OCI-LY7 (cell line): ENCODE data around the gene PADI6. TPM values are rescaled to one million over a fixed set of nuclear protein-coding genes. Genes with fewer than 3 reads are reported as not detected.

ENCODE experiments used
- BruUV-seq: library from RNA; stranded (reverse); fragments of 400-500 nt; replicated peaks from 2 replicates; lab custom pipeline; 2021; lab: Mats Ljungman, UMichigan
- CTCF ChIA-PET: fragments of 300-600 bp; sonication (Branson Sonifier 250); formaldehyde crosslinking; loops from one replicate; lab custom pipeline; 2022; ENCODE audit warnings: antibody characterized with exemption; ENCODE audit not compliant: unreplicated experiment; lab: Charles Lee
- POLR2A ChIA-PET: fragments of 300-600 bp; sonication (Branson Sonifier 250); formaldehyde crosslinking; loops from one replicate; lab custom pipeline; 2022; ENCODE audit warnings: antibody characterized with exemption; lab: Charles Lee
- DNase-seq: peaks from one replicate; pipeline ENCODE4 v3.0.0-alpha.2; 2015; ENCODE audit warnings: low spot score
- H2AFZ ChIP-seq: fragments of 200-600 bp; sonication (generic), shearing (Covaris generic); 2 replicates; pipeline ENCODE4 v1.6.1; 2014; ENCODE audit warnings: mild to moderate bottlenecking, antibody characterized with exemption, low read length, moderate library complexity
- H3K27ac ChIP-seq: fragments of 200-600 bp; sonication (generic); 2 replicates; pipeline ENCODE4 v1.5.1; 2014; ENCODE audit warnings: mixed run types, low read depth, mild to moderate bottlenecking, moderate library complexity, low read length, inconsistent platforms; ENCODE audit not compliant: poor library complexity, severe bottlenecking
- H3K36me3 ChIP-seq: fragments of 200-600 bp; sonication (generic); 2 replicates; pipeline ENCODE4 v1.6.1; 2014; ENCODE audit warnings: mild to moderate bottlenecking, antibody characterized with exemption, low read length, moderate library complexity, mixed read lengths; ENCODE audit not compliant: insufficient read depth
- H3K4me1 ChIP-seq: fragments of 200-600 bp; sonication (generic); 2 replicates; pipeline ENCODE4 v1.5.1; 2014; ENCODE audit warnings: mild to moderate bottlenecking, low read length; ENCODE audit not compliant: insufficient read depth, poor library complexity, severe bottlenecking
- H3K4me2 ChIP-seq: fragments of 200-600 bp; sonication (generic); 2 replicates; pipeline ENCODE4 v1.6.1; 2014; ENCODE audit warnings: mild to moderate bottlenecking, low read length
- H3K4me3 ChIP-seq: fragments of 200-600 bp; sonication (generic); 2 replicates; pipeline ENCODE4 v1.5.1; 2014; ENCODE audit warnings: mild to moderate bottlenecking, low read depth, low read length; ENCODE audit not compliant: poor library complexity, severe bottlenecking
- H3K79me2 ChIP-seq: fragments of 200-600 bp; sonication (generic); 2 replicates; pipeline ENCODE4 v1.6.1; 2016; ENCODE audit warnings: low read depth, mild to moderate bottlenecking, low read length, moderate library complexity, mixed read lengths; ENCODE audit not compliant: insufficient read depth
- H3K9me2 ChIP-seq: fragments of 200-600 bp; sonication (generic); 2 replicates; pipeline ENCODE4 v1.6.1; 2016; ENCODE audit warnings: mild to moderate bottlenecking, low read length, mixed read lengths; ENCODE audit not compliant: insufficient read depth
- H3K9me3 ChIP-seq: fragments of 200-600 bp; sonication (generic); 2 replicates; pipeline ENCODE4 v1.6.1; 2014; ENCODE audit warnings: mild to moderate bottlenecking, mixed run types, low read length, mixed read lengths
- H4K20me1 ChIP-seq: fragments of 200-600 bp; sonication (generic); 2 replicates; pipeline ENCODE4 v1.6.1; 2014; ENCODE audit warnings: mild to moderate bottlenecking, antibody characterized with exemption, low read length, moderate library complexity, mixed read lengths; ENCODE audit not compliant: insufficient read depth
- EZH2phosphoT487 ChIP-seq: fragments of 200-600 bp; sonication (generic); IDR thresholded peaks from 2 replicates; pipeline ENCODE4 v1.6.1; 2018; ENCODE audit warnings: low read depth, borderline replicate concordance, mild to moderate bottlenecking, mixed run types, antibody characterized with exemption, low read length, moderate library complexity, mixed read lengths
- intact Hi-C: fragments of 100-400 bp; cut with micrococcal nuclease; formaldehyde crosslinking; loops from one replicate; pipeline ENCODE4 v1.10.0; 2022; ENCODE audit not compliant: unreplicated experiment
- total RNA-seq, 2 experiments: library from RNA; depleted of rRNA in 1 of 2; stranded (reverse); fragments of >200 nt in 1 of 2; shearing (Covaris generic) in 1 of 2; gene quantifications; 2 replicates each; pipeline ENCODE4 v1.2.3, GENCODE V29; 2014 to 2022
- TF ChIP-seq, protein P1 (sequence below): fragments of 200-600 bp; sonication (generic); conservative IDR thresholded peaks from 2 replicates; pipeline ENCODE4 v1.5.1; 2014; ENCODE audit warnings: mild to moderate bottlenecking, antibody characterized with exemption, low read length, moderate library complexity, mixed read lengths

PADI6 gene
- total RNA-seq, 2 experiments from 2014 or later: not detected

DNA sequence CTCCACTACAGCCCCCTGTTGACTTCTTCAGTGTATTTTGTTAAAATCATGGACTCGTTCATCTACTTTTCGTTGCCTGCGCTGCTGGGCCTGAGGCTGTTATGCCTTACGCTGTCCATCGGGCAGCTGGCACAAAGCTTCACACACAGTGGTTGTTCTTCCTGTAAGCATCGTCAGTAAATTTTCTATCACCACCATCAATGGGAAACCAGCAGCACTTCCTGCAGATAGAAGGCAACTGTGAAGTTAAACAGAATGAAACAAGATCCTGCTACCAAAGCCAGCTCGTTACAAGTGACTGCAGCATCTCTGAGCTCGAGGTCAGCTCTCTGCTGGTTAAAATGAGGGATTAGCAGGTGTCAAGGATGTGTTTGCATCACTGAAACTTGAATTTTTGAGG is 21.9 kb upstream of the PADI6 start:
- H3K27ac ChIP-seq: no peak overlapping the region
- no TSS peak for BruUV-seq

DNA sequence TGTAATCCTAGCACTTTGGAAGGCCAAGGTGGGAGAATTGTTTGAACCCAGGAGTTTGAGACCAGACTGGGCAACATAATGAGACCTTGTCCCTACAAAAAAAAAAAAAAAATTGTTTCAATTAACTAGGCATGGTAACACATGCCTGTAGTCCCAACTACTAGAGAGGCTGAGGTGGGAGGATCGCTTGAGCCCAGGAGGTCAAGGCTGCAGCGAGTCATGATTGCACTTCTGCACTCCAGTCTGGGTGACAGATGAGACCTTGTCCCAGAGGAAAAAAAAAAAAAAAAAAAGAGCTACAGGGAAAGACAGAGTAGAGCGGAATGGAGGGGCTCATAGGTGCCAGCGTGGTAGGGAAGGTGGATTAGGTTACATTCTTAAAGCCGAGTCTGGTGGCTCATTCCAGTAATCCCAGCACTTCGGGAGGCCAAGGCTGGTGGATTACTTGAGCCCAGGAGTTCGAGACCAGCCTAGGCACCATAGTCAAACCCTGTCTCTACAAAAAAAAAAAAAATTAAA is 21.0 kb upstream of the PADI6 start:
- CTCF ChIA-PET: no interaction called here
- POLR2A ChIA-PET: no interaction called here
- no peak overlapping the region for H3K27ac ChIP-seq
- H3K4me3 ChIP-seq: no peak overlapping the region
- no TSS peak for BruUV-seq
- intact Hi-C loops: no loop called here
- H4K20me1 ChIP-seq: no peaks in the 10 kb centered on the region
- H3K36me3 ChIP-seq: no peaks in the 10 kb centered on the region
- TF ChIP-seq EZH2phosphoT487: no peak
- TF ChIP-seq, protein P1, sequence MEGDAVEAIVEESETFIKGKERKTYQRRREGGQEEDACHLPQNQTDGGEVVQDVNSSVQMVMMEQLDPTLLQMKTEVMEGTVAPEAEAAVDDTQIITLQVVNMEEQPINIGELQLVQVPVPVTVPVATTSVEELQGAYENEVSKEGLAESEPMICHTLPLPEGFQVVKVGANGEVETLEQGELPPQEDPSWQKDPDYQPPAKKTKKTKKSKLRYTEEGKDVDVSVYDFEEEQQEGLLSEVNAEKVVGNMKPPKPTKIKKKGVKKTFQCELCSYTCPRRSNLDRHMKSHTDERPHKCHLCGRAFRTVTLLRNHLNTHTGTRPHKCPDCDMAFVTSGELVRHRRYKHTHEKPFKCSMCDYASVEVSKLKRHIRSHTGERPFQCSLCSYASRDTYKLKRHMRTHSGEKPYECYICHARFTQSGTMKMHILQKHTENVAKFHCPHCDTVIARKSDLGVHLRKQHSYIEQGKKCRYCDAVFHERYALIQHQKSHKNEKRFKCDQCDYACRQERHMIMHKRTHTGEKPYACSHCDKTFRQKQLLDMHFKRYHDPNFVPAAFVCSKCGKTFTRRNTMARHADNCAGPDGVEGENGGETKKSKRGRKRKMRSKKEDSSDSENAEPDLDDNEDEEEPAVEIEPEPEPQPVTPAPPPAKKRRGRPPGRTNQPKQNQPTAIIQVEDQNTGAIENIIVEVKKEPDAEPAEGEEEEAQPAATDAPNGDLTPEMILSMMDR: no peak
- H3K9me2 ChIP-seq: no peaks in the 10 kb centered on the region
- no peaks in the 10 kb centered on the region for H3K79me2 ChIP-seq
- no peak overlapping the region for H3K4me2 ChIP-seq
- no peaks in the 10 kb centered on the region for H3K4me1 ChIP-seq
- no peak overlapping the region for H2AFZ ChIP-seq
- no peaks in the 10 kb centered on the region for H3K9me3 ChIP-seq
- no peak for DNase-seq

More for the DNA sequence above, 21.9 kb upstream of the PADI6 start:
- Histone ChIP-seq H3K36me3 (no peaks in the 10 kb centered on the region), H3K4me3 (no peak overlapping the region), H2AFZ (no peak overlapping the region), H3K79me2 (no peaks in the 10 kb centered on the region), H3K4me1 (no peaks in the 10 kb centered on the region), H4K20me1 (no peaks in the 10 kb centered on the region), H3K4me2 (no peak overlapping the region), H3K9me2 (no peaks in the 10 kb centered on the region), H3K9me3 (no peaks in the 10 kb centered on the region)
- intact Hi-C loops: no loop called here
- DNase-seq: no peak
- POLR2A ChIA-PET: no interaction called here
- CTCF ChIA-PET: no interaction called here
- TF ChIP-seq EZH2phosphoT487: no peak
- TF ChIP-seq, protein P1: no peak

DNA sequence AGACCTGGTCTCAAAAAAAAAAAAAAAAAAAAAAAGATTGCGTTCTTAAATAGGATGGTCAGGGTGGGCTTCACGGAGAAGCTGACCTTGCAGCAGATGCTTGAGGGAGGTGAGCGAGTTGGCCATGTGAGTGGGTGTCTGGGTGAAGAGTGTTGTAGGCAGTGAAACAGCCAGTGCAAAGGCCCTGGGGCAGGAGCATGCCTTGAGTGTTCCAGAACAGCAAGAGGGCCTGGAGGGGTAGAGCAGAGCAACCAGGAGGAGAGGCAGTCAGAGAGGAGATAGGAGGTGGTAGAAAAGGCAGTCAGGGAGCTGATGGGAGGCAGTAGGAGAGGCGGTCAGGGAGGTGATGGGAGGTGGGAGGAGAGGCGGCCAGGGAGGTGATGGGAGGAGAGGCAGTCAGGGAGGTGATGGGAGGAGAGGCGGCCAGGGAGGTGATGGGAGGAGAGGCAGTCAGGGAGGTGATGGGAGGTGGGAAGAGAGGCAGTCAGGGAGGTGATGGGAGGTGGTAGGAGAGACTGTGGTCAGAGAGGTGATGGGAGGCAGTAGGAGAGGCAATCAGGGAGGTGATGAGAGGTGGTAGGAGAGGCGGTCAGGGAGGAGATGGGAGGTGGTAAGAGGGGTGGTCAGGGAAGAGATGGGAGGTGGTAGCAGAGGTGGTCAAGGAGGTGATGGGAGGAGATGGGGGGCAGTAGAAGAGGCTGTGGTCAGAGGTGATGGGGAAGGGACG is 20.2 kb upstream of the PADI6 start:
- ChIA-PET POLR2A (no interaction called here), CTCF (no interaction called here)
- H3K4me1 ChIP-seq: no peaks in the 10 kb centered on the region
- H3K27ac ChIP-seq: no peak overlapping the region
- no peaks in the 10 kb centered on the region for H3K9me3 ChIP-seq
- BruUV-seq: no TSS peak
- H4K20me1 ChIP-seq: no peaks in the 10 kb centered on the region
- no peaks in the 10 kb centered on the region for H3K9me2 ChIP-seq
- no peak for DNase-seq
- intact Hi-C loops: no loop called here
- TF ChIP-seq, protein P1: no peak
- H3K36me3 ChIP-seq: no peaks in the 10 kb centered on the region
- H3K4me3 ChIP-seq: no peak overlapping the region
- H3K79me2 ChIP-seq: no peaks in the 10 kb centered on the region
- no peak overlapping the region for H3K4me2 ChIP-seq
- H2AFZ ChIP-seq: no peak overlapping the region
